Ramos (cell line): ENCODE data around the gene RDH8.

Source experiments
- in situ Hi-C: fragments of 300-500 bp; cut with MboI; formaldehyde crosslinking; loops from one replicate; pipeline ENCODE4 v1.14.3; 2022; ENCODE audit warnings: low sequenced_read_pairs; ENCODE audit not compliant: unreplicated experiment

The RDH8 gene

GRCh38 chr19:10027158-10027997 is 14.1 kb downstream of the RDH8 start:
- in situ Hi-C loops, result loop anchor here (5.0 kb wide), 1 partner anchor 95 kb away; no protein-coding TSS in a partner anchor

DNA sequence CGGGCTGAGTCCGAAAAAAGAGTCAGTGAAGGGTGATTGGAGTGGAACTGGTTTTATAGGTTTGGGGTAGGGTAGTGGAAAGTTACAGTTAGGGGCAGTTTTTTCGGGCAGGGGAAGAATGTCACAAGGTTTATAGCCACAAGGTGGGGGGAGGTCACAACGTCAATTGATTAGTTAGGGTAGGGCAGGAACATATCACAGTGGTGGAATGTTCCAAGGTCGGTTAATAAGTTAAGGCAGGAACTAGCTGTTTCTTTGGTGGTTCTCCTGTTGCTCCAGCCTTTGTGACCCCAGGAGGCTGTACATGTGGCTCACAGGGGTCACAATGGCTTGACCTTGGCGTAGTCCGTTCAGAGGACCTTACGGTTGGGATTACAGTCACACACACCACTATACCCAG is 20.3 kb downstream of the RDH8 start:
- in situ Hi-C loops, result no loop called here

DNA sequence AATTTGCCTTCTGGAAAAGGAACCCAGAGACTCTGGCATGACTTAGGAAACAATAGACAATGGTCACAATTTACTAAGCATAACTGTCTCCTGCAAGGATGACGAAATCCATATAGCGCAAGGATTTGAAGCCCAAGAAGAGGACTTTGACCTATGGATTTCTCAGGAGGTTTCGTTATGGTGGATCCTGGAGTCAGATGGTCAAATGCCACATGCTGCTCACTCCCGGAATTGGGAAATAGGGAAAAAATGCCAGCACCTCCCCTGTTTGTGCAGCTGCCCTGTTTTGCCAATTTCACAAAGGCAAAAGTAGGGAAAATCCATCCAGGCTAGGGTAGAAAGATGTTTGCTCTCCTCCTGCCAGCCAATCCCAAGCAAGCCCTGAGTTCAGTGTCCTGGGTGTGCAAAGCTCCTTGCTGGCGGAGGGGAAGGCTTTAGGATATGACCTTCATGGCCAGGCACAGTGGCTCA is 23.4 kb downstream of the RDH8 start:
- in situ Hi-C loops, result no loop called here

- in situ Hi-C loops, result no loop called here
Measured at GRCh38 chr19:10037367-10037766, 24.1 kb downstream of the RDH8 start.

GRCh38 chr19:10037809-10038208 is 24.5 kb downstream of the RDH8 start:
- in situ Hi-C loops, result no loop called here

- in situ Hi-C loops, result no loop called here
Measured at GRCh38 chr19:10043286-10043927, 30.1 kb downstream of the RDH8 start.

- in situ Hi-C loops, result no loop called here
Measured at GRCh38 chr19:10044390-10044789, 31.1 kb downstream of the RDH8 start.

DNA sequence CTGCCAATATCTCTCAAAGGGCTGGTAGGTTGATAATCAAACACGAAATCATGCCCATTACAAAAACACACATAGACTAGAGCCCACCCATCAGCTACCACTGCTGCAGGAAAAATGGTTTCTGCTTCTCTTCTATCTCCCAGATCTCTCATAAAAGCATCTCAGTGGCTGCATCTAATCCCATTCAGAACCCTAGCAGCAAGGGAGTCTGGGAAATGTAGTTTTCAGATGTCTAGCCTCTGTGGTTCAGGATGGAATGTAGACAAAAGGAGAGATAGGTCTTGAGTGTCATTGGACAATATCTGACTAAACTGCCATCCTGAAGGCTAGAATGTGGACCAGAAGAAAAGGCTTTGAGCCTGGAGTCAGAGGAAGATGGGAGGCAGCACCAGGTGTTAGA is 32.1 kb downstream of the RDH8 start:
- in situ Hi-C loops, result no loop called here

DNA sequence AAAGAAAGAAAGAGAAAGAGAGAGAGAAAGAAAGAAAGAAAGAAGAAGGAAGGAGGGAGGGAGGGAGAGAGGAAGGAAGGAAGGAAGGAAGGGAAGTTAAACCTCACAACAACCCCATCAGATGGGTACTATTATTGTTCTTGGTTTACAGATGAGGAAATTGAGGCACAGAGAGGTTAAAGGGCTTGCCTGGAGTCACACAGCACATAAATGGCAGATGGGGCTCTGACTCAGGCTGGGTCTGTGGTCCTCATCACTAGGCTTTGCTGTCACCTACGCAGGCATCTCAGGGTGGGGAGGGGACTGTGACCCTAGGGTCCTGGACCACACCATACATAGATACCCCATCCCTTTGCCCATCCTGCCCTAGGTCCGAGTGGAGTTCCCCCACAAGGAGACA is 36.3 kb downstream of the RDH8 start:
- in situ Hi-C loops, result no loop called here

GRCh38 chr19:10052602-10053360 is 39.5 kb downstream of the RDH8 start:
- in situ Hi-C loops, result no loop called here

GRCh38 chr19:10061717-10062310 is 48.5 kb downstream of the RDH8 start:
- in situ Hi-C loops, result no loop called here

DNA sequence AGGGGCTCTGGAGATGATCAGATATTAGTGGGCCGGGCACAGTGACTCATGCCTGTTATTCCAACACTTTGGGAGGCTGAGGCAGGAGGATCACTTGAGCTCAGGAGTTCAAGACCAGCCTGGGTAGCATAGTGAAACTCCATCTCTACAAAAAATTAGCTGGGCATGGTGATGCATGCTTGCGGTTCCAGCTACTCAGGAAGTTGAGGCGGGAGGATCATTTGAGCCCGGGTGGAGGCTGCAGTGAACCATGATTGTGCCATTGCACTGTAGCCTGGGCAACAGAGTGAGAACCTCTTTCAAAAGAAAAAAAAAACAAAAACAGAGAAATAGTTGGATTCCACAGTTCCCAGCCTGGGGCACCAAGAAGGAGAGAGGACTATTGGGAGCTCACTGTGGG is 54.9 kb downstream of the RDH8 start:
- in situ Hi-C loops, result no loop called here

- in situ Hi-C loops, result no loop called here
Measured at GRCh38 chr19:10069046-10069445, 55.8 kb downstream of the RDH8 start.

GRCh38 chr19:10070730-10071446 is 57.6 kb downstream of the RDH8 start:
- in situ Hi-C loops, result no loop called here
